A673 (cell line): ENCODE measurements around the gene KCNQ1OT1. TPM values are rescaled to one million over a fixed set of nuclear protein-coding genes. Genes with fewer than 3 reads are reported as not detected.

Experiments used
- BruUV-seq: library from RNA; stranded (reverse); fragments of 400-500 nt; replicated peaks from 2 replicates; lab custom pipeline; 2021; lab: Mats Ljungman, UMichigan
- CTCF ChIA-PET: fragments of 300-600 bp; sonication (Branson Sonifier 250); formaldehyde crosslinking; loops from one replicate; lab custom pipeline; 2022; ENCODE audit warnings: antibody characterized with exemption; lab: Charles Lee
- POLR2A ChIA-PET: fragments of 300-600 bp; sonication (Branson Sonifier 250); formaldehyde crosslinking; loops from one replicate; lab custom pipeline; 2022; ENCODE audit warnings: antibody characterized with exemption; ENCODE audit not compliant: low non-redundant PET; lab: Charles Lee
- DNase-seq: peaks from one replicate; pipeline ENCODE4 v3.0.0-alpha.2; 2015; ENCODE audit warnings: low spot score
- H3K27ac ChIP-seq: fragments of 200-600 bp; sonication (generic); 2 replicates; pipeline ENCODE4 v1.5.1; 2016; ENCODE audit warnings: mixed run types, low read depth, mild to moderate bottlenecking, mixed read lengths, antibody characterized with exemption, low read length; ENCODE audit not compliant: poor library complexity, severe bottlenecking
- H3K27me3 ChIP-seq: fragments of 200-600 bp; sonication (generic); replicated peaks from 2 replicates; pipeline ENCODE4 v1.6.1; 2017; ENCODE audit warnings: mixed run types, low read depth, mild to moderate bottlenecking, mixed read lengths, antibody characterized with exemption, low read length; ENCODE audit not compliant: insufficient read depth, poor library complexity
- H3K36me3 ChIP-seq: fragments of 200-600 bp; sonication (generic); 2 replicates; pipeline ENCODE4 v1.6.1; 2016; ENCODE audit warnings: mixed run types, mild to moderate bottlenecking, mixed read lengths, antibody characterized with exemption, low read length; ENCODE audit not compliant: insufficient read depth, poor library complexity, severe bottlenecking
- H3K4me1 ChIP-seq: fragments of 200-600 bp; sonication (generic); 2 replicates; pipeline ENCODE4 v1.6.1; 2017; ENCODE audit warnings: mixed run types, mild to moderate bottlenecking, mixed read lengths, antibody characterized with exemption, low read length; ENCODE audit not compliant: insufficient read depth, poor library complexity, severe bottlenecking
- H3K4me3 ChIP-seq: fragments of 200-600 bp; sonication (generic); 2 replicates; pipeline ENCODE4 v1.5.1; 2016; ENCODE audit warnings: low read depth, mixed run types, mild to moderate bottlenecking, mixed read lengths, low read length; ENCODE audit not compliant: poor library complexity, severe bottlenecking
- H3K9me3 ChIP-seq: fragments of 200-600 bp; sonication (generic); 2 replicates; pipeline ENCODE4 v1.6.1; 2016; ENCODE audit warnings: mixed run types, low read depth, mild to moderate bottlenecking, mixed read lengths, antibody characterized with exemption, low read length; ENCODE audit not compliant: poor library complexity, severe bottlenecking
- CTCF ChIP-seq: fragments of 300-800, 200-600 bp; sonication (generic); conservative IDR thresholded peaks from 2 replicates; pipeline ENCODE4 v1.5.1; 2017; ENCODE audit warnings: low read depth, mild to moderate bottlenecking, antibody characterized with exemption, low read length, moderate library complexity, mixed read lengths
- EZH2 ChIP-seq: fragments of 200-600 bp; sonication (generic); IDR thresholded peaks from 2 replicates; pipeline ENCODE4 v1.6.1; 2017; ENCODE audit warnings: borderline replicate concordance, low read depth, mild to moderate bottlenecking, mixed read lengths, antibody characterized with exemption, low read length; ENCODE audit not compliant: poor library complexity, severe bottlenecking
- intact Hi-C: fragments of 100-400 bp; cut with micrococcal nuclease; formaldehyde crosslinking; loops from one replicate; pipeline ENCODE4 v1.10.0; 2022; ENCODE audit not compliant: unreplicated experiment
- total RNA-seq: library from RNA; stranded (reverse); gene quantifications from 2 replicates; pipeline ENCODE4 v1.2.3, GENCODE V29; 2021

Gene KCNQ1OT1
- total RNA-seq, 1 experiment from 2014 or later: 4.0 TPM

- CTCF ChIA-PET: no interaction called here
- no peak overlapping the region for H3K4me3 ChIP-seq
- no peaks in the 10 kb centered on the region for H3K9me3 ChIP-seq
- no TSS peak for BruUV-seq
- no peaks in the 10 kb centered on the region for H3K27me3 ChIP-seq
- intact Hi-C loops: loop anchor here (5.0 kb wide), 1 partner anchor 182 kb away; the partner anchor contains the start of gene CDKN1C
- peaks cover 27% of the 10 kb centered on the region for H3K4me1 ChIP-seq
- POLR2A ChIA-PET: no interaction called here
- H3K27ac ChIP-seq: no peak overlapping the region
- no peaks in the 10 kb centered on the region for H3K36me3 ChIP-seq
- TF ChIP-seq EZH2 (no peak), CTCF (no peak)
- no peak for DNase-seq
Observed at GRCh38 chr11:2704896-2705606, 5.3 kb upstream of the KCNQ1OT1 start.

- CTCF ChIA-PET: interaction anchor here (0.5 kb wide), 1 partner anchor 22 kb away, joined by 3 read pairs; no protein-coding TSS in a partner anchor
- intact Hi-C loops: loop anchor here (5.0 kb wide), 1 partner anchor 183 kb away; the partner anchor contains the start of gene CDKN1C
- no peaks in the 10 kb centered on the region for H3K9me3 ChIP-seq
- H3K4me1 ChIP-seq: peaks cover 27% of the 10 kb centered on the region
- no peak for TF ChIP-seq EZH2
- no peak overlapping the region for H3K27ac ChIP-seq
- no peak overlapping the region for H3K4me3 ChIP-seq
- BruUV-seq: no TSS peak
- no peaks in the 10 kb centered on the region for H3K27me3 ChIP-seq
- no peak for DNase-seq
- POLR2A ChIA-PET: no interaction called here
- H3K36me3 ChIP-seq: no peaks in the 10 kb centered on the region
Observed at GRCh38 chr11:2704356-2704755, 4.6 kb upstream of the KCNQ1OT1 start.

GRCh38 chr11:2703363-2704141 lies 3.8 kb upstream of the KCNQ1OT1 start:
- TF ChIP-seq EZH2 (no peak), CTCF (no peak)
- POLR2A ChIA-PET: no interaction called here
- DNase-seq: peak; percentile 70
- Histone ChIP-seq H3K4me3 (no peak overlapping the region), H3K27ac (peak overlapping the region; percentile 71), H3K9me3 (no peaks in the 10 kb centered on the region), H3K36me3 (no peaks in the 10 kb centered on the region), H3K27me3 (no peaks in the 10 kb centered on the region), H3K4me1 (peaks cover 27% of the 10 kb centered on the region)
- intact Hi-C loops: loop anchor here (5.0 kb wide), 1 partner anchor 184 kb away; the partner anchor contains the start of gene CDKN1C
- no TSS peak for BruUV-seq
- CTCF ChIA-PET: no interaction called here
